Measurements from ENCODE around the gene OCRL. TPM values are rescaled to one million over a fixed set of nuclear protein-coding genes. Genes with fewer than 3 reads are reported as not detected.

The OCRL gene
- total and polyA plus RNA-seq, 2 donors (not counting 1 experiment from before 2014, with no cell fraction given), result 4.6 to 10.6 TPM

DNA sequence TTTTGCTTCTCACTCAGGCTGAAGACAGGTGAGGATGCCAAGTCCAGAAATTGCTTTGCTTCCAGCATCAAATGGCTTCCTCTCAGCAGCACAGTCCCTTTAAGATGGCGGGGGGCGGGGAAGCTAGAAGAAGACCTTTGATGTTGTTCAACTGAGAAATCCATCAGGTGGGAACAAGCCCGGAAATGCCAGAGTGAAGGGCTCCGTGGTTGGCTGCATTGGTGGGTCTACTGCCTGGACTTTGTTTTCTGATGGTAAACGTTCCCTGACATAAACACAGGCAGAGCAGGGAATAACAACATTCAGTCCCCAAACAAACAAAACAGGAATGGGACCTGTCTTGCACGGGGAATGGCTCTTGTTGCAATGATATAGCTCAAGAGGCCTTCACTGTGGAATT, 77.4 kb downstream of the OCRL start:
- H3K36me3 ChIP-seq (replicated peaks in 1 of 2; ENCODE audit: control extremely low read depth in 1 of 2, control insufficient read depth in 1 of 2, extremely low read depth in 1 of 2, insufficient read depth in 2 of 2, low read length in 1 of 2), result no peaks in the 10 kb centered on the region
- H3K4me1 Mint-ChIP-seq, result no peaks in the 10 kb centered on the region
- ChIA-PET POLR2A (no interaction called here), CTCF (interaction anchor here (0.7 kb wide), 1 partner anchor 10 kb away, joined by 3 read pairs; no protein-coding TSS in a partner anchor)
- no peak overlapping the region for H3K9ac ChIP-seq (ENCODE audit: low read length)
- H3K4me2 ChIP-seq (replicated peaks; ENCODE audit: low read depth, low read length, poor library complexity, severe bottlenecking), result no peak overlapping the region
- no peaks in the 10 kb centered on the region for H3K9me3 ChIP-seq (ENCODE audit: control extremely low read depth in 1 of 3, control insufficient read depth in 2 of 3, insufficient read depth in 1 of 3, low read length in 2 of 3)
- intact Hi-C loops (cut with micrococcal nuclease), result no loop called here
- H3K27ac Mint-ChIP-seq, result no peak overlapping the region
- 67% methylated on average over 1 of the region's 6 CpGs for WGBS (ENCODE audit: insufficient coverage)
- H3K27me3 ChIP-seq (replicated peaks in 1 of 4; ENCODE audit: control extremely low read depth in 1 of 4, control insufficient read depth in 3 of 4, insufficient read depth in 4 of 4, low read length in 3 of 4), result no peaks in the 10 kb centered on the region
- no peaks in the 10 kb centered on the region for H3K79me2 ChIP-seq (ENCODE audit: control insufficient read depth, insufficient read depth, low read length)
- no peaks in the 10 kb centered on the region for H4K20me1 ChIP-seq (ENCODE audit: control insufficient read depth, insufficient read depth, low read length, poor library complexity, severe bottlenecking)
- no peak overlapping the region for H2AFZ ChIP-seq (ENCODE audit: insufficient read depth, low read depth, low read length, poor library complexity, severe bottlenecking)
- H3K27me3 Mint-ChIP-seq, result no peaks in the 10 kb centered on the region
- TF ChIP-seq, protein P1, sequence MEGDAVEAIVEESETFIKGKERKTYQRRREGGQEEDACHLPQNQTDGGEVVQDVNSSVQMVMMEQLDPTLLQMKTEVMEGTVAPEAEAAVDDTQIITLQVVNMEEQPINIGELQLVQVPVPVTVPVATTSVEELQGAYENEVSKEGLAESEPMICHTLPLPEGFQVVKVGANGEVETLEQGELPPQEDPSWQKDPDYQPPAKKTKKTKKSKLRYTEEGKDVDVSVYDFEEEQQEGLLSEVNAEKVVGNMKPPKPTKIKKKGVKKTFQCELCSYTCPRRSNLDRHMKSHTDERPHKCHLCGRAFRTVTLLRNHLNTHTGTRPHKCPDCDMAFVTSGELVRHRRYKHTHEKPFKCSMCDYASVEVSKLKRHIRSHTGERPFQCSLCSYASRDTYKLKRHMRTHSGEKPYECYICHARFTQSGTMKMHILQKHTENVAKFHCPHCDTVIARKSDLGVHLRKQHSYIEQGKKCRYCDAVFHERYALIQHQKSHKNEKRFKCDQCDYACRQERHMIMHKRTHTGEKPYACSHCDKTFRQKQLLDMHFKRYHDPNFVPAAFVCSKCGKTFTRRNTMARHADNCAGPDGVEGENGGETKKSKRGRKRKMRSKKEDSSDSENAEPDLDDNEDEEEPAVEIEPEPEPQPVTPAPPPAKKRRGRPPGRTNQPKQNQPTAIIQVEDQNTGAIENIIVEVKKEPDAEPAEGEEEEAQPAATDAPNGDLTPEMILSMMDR (IDR thresholded peaks at IDR 0.05), result no peak
- no peak for TF ChIP-seq EZH2 (IDR thresholded peaks at IDR 0.05; ENCODE audit: borderline replicate concordance, insufficient read depth, low read depth, low read length, poor library complexity, severe bottlenecking)
- H3K9me3 Mint-ChIP-seq (ENCODE audit: insufficient read depth), result no peaks in the 10 kb centered on the region
- DNase-seq (no peak), ATAC-seq (ENCODE audit: low read depth) (no peak)
- H3K4me3 Mint-ChIP-seq, result no peak overlapping the region
- no peak overlapping the region for H3K27ac ChIP-seq (ENCODE audit: low read length in 2 of 2)
- no peaks in the 10 kb centered on the region for H3K4me1 ChIP-seq (ENCODE audit: control insufficient read depth in 2 of 2, insufficient read depth in 2 of 2, low read length in 2 of 2)
- H3K4me3 ChIP-seq (ENCODE audit: control extremely low read depth in 1 of 5, extremely low read depth in 1 of 5, insufficient read depth in 1 of 5, low read depth in 2 of 5, low read length in 4 of 5), result no peak overlapping the region

DNA sequence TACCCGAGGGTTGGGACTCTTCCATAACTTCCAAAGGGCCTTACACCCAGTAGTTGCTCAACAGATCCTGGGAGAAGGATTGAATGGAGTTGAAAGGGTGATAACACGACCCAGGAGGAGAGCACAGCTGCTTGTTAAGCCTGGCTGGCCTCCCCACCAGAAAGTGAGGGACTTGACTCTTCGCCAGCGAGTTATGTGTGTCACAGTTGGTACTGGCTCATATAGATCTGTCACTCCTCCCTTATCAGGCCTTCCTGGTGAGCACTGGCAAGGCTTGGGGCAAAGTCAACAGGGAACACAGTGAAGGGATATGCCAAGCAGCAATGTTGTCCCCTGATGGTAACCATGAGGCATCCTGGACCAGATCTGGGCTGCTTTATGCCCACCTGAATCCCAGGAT, 78.9 kb downstream of the OCRL start:
- Mint-ChIP-seq H3K9me3 (ENCODE audit: insufficient read depth) (no peaks in the 10 kb centered on the region), H3K4me3 (no peak overlapping the region), H3K4me1 (no peaks in the 10 kb centered on the region), H3K27me3 (no peaks in the 10 kb centered on the region), H3K27ac (no peak overlapping the region)
- Histone ChIP-seq H3K27me3 (replicated peaks in 1 of 4; ENCODE audit: control extremely low read depth in 1 of 4, control insufficient read depth in 3 of 4, insufficient read depth in 4 of 4, low read length in 3 of 4) (no peaks in the 10 kb centered on the region), H3K27ac (ENCODE audit: low read length in 2 of 2) (no peak overlapping the region), H3K4me3 (ENCODE audit: control extremely low read depth in 1 of 5, extremely low read depth in 1 of 5, insufficient read depth in 1 of 5, low read depth in 2 of 5, low read length in 4 of 5) (no peak overlapping the region), H3K4me1 (ENCODE audit: control insufficient read depth in 2 of 2, insufficient read depth in 2 of 2, low read length in 2 of 2) (no peaks in the 10 kb centered on the region), H3K9me3 (ENCODE audit: control extremely low read depth in 1 of 3, control insufficient read depth in 2 of 3, insufficient read depth in 1 of 3, low read length in 2 of 3) (no peaks in the 10 kb centered on the region), H3K79me2 (ENCODE audit: control insufficient read depth, insufficient read depth, low read length) (no peaks in the 10 kb centered on the region), H3K36me3 (replicated peaks in 1 of 2; ENCODE audit: control extremely low read depth in 1 of 2, control insufficient read depth in 1 of 2, extremely low read depth in 1 of 2, insufficient read depth in 2 of 2, low read length in 1 of 2) (no peaks in the 10 kb centered on the region), H3K4me2 (replicated peaks; ENCODE audit: low read depth, low read length, poor library complexity, severe bottlenecking) (no peak overlapping the region), H4K20me1 (ENCODE audit: control insufficient read depth, insufficient read depth, low read length, poor library complexity, severe bottlenecking) (no peaks in the 10 kb centered on the region), H2AFZ (ENCODE audit: insufficient read depth, low read depth, low read length, poor library complexity, severe bottlenecking) (no peak overlapping the region), H3K9ac (ENCODE audit: low read length) (no peak overlapping the region)
- ATAC-seq (ENCODE audit: low read depth) (no peak), DNase-seq (no peak)
- ChIA-PET POLR2A (no interaction called here), CTCF (no interaction called here)
- intact Hi-C loops (cut with micrococcal nuclease), result no loop called here
- no peak for TF ChIP-seq EZH2 (IDR thresholded peaks at IDR 0.05; ENCODE audit: borderline replicate concordance, insufficient read depth, low read depth, low read length, poor library complexity, severe bottlenecking)
- TF ChIP-seq, protein P1 (IDR thresholded peaks at IDR 0.05), result no peak
- WGBS (ENCODE audit: insufficient coverage), result no CpG with 5 or more reads among the region's 4 CpGs
